Endothelial cell (in vitro differentiated cells): ENCODE results near the gene CCDC127. TPM values are rescaled to one million over a fixed set of nuclear protein-coding genes. Genes with fewer than 3 reads are reported as not detected.

Source experiments
- DNase-seq: peaks from one replicate; pipeline ENCODE4 v3.0.0; 2021; ENCODE audit warnings: low spot score
- H3K27ac Mint-ChIP-seq: one replicate; pipeline ENCODE4 v1.8.0; 2021; ENCODE audit warnings: mixed read lengths, inconsistent platforms; ENCODE audit not compliant: unreplicated experiment
- H3K27me3 Mint-ChIP-seq: one replicate; pipeline ENCODE4 v1.8.0; 2021; ENCODE audit warnings: mild to moderate bottlenecking, moderate library complexity, mixed read lengths, inconsistent platforms; ENCODE audit not compliant: unreplicated experiment
- H3K36me3 Mint-ChIP-seq: one replicate; pipeline ENCODE4 v1.8.0; 2021; ENCODE audit warnings: mild to moderate bottlenecking, low read depth, mixed read lengths, inconsistent platforms; ENCODE audit not compliant: unreplicated experiment
- H3K4me1 Mint-ChIP-seq: one replicate; pipeline ENCODE4 v1.8.0; 2021; ENCODE audit warnings: mild to moderate bottlenecking, mixed read lengths, inconsistent platforms; ENCODE audit not compliant: unreplicated experiment
- H3K4me3 Mint-ChIP-seq: one replicate; pipeline ENCODE4 v1.8.0; 2021; ENCODE audit warnings: mild to moderate bottlenecking, mixed read lengths, inconsistent platforms; ENCODE audit not compliant: unreplicated experiment
- H3K9me3 Mint-ChIP-seq: one replicate; pipeline ENCODE4 v1.8.0; 2021; ENCODE audit warnings: mixed read lengths, inconsistent platforms; ENCODE audit not compliant: unreplicated experiment
- CTCF ChIP-seq: fragments of 200-600 bp; sonication (generic); IDR thresholded peaks from one replicate; pipeline ENCODE4 v1.5.0; 2021; ENCODE audit warnings: antibody characterized with exemption; ENCODE audit not compliant: unreplicated experiment
- total RNA-seq: library from RNA; stranded (reverse); fragmentation: NEBNext Ultra II Directional; extraction: Animal tissue kit (Norgen Biotek cat#: 25700); gene quantifications from one replicate; pipeline ENCODE4 v1.2.1, GENCODE V29; 2021; ENCODE audit not compliant: unreplicated experiment

CCDC127 gene
- total RNA-seq, 1 donor from 2014 or later: 8.1 TPM

DNA sequence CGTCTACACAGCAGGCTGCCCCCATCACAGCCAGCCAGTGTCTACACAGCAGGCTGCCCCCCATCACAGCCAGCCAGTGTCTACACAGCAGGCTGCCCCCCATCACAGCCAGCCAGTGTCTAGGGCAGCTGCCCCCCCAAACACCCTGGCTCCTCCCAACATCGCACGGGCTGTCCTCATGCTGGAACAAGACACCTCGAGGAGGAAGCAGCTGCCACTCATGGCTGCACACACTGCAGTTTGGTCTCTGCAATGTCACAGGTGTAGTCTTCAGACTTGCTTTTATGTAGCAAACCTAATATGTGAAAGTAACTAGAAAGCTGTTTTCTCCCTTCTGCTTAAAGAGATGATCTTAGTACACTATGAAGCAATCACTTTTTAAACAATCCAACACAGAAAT lies 17.0 kb downstream of the CCDC127 start:
- DNase-seq: no peak
- Mint-ChIP-seq H3K27ac (no peak overlapping the region), H3K27me3 (peaks cover 1% of the 10 kb centered on the region), H3K4me3 (no peak overlapping the region), H3K9me3 (no peaks in the 10 kb centered on the region), H3K4me1 (peaks cover 3% of the 10 kb centered on the region), H3K36me3 (peaks cover 11% of the 10 kb centered on the region)
- no peak for TF ChIP-seq CTCF

GRCh38 chr5:199950-200645 lies 17.9 kb downstream of the CCDC127 start:
- H3K36me3 Mint-ChIP-seq: peaks cover 11% of the 10 kb centered on the region
- no peak for TF ChIP-seq CTCF
- no peak for DNase-seq
- H3K27ac Mint-ChIP-seq: no peak overlapping the region
- H3K4me3 Mint-ChIP-seq: no peak overlapping the region
- H3K27me3 Mint-ChIP-seq: peaks cover 1% of the 10 kb centered on the region
- no peaks in the 10 kb centered on the region for H3K9me3 Mint-ChIP-seq
- H3K4me1 Mint-ChIP-seq: peaks cover 3% of the 10 kb centered on the region

GRCh38 chr5:199197-199949 lies 18.6 kb downstream of the CCDC127 start:
- H3K27me3 Mint-ChIP-seq: peaks cover 1% of the 10 kb centered on the region

GRCh38 chr5:198516-199196 lies 19.3 kb downstream of the CCDC127 start:
- no peak for DNase-seq
- no peak overlapping the region for H3K4me3 Mint-ChIP-seq
- H3K4me1 Mint-ChIP-seq: peaks cover 3% of the 10 kb centered on the region
- H3K27ac Mint-ChIP-seq: no peak overlapping the region
- H3K9me3 Mint-ChIP-seq: no peaks in the 10 kb centered on the region
- H3K36me3 Mint-ChIP-seq: peaks cover 5% of the 10 kb centered on the region
- peaks cover 1% of the 10 kb centered on the region for H3K27me3 Mint-ChIP-seq
- no peak for TF ChIP-seq CTCF

More at GRCh38 chr5:199197-199949, 18.6 kb downstream of the CCDC127 start:
- Mint-ChIP-seq H3K27ac (no peak overlapping the region), H3K4me1 (peaks cover 3% of the 10 kb centered on the region), H3K36me3 (peaks cover 4% of the 10 kb centered on the region), H3K9me3 (no peaks in the 10 kb centered on the region), H3K4me3 (no peak overlapping the region)
- no peak for TF ChIP-seq CTCF
- DNase-seq: no peak
